Fibroblast of lung (primary cell): ENCODE results near the gene ABI3. TPM values are rescaled to one million over a fixed set of nuclear protein-coding genes. Genes with fewer than 3 reads are reported as not detected.
A peak's percentile ranks its signal among the peaks of the same experiment; 100 is the strongest.

Experiments used
- DNase-seq, 2 donors: peaks; one replicate each; pipeline versions ENCODE4 v3.0.0 to v3.0.0-alpha.2; 2010; ENCODE audit warnings: low read depth in 2 of 2
- H2AFZ ChIP-seq: 2 replicates; pipeline ENCODE4 v1.5.1; 2012; ENCODE audit warnings: low read length, control low read depth, inconsistent platforms
- H3K27ac ChIP-seq: 2 replicates; pipeline ENCODE4 v1.5.1; 2011; ENCODE audit warnings: low read length, control low read depth; ENCODE audit not compliant: insufficient read depth
- H3K27me3 ChIP-seq: 2 replicates; pipeline ENCODE4 v1.5.1; 2011; ENCODE audit warnings: mild to moderate bottlenecking, low read length; ENCODE audit not compliant: control insufficient read depth, insufficient read depth
- H3K36me3 ChIP-seq: 2 replicates; pipeline ENCODE4 v1.5.1; 2011; ENCODE audit warnings: low read length; ENCODE audit not compliant: control insufficient read depth, insufficient read depth
- H3K4me1 ChIP-seq: 2 replicates; pipeline ENCODE4 v1.5.1; 2011; ENCODE audit warnings: low read length; ENCODE audit not compliant: control insufficient read depth, insufficient read depth; ENCODE audit errors: extremely low read depth
- H3K4me2 ChIP-seq: 2 replicates; pipeline ENCODE4 v1.5.1; 2011; ENCODE audit warnings: low read length, control low read depth; ENCODE audit not compliant: insufficient read depth; ENCODE audit errors: extremely low read depth
- H3K4me3 ChIP-seq, 4 experiments: fragments of 200-600 bp in 1 of 4; sonication (generic) in 1 of 4; replicated peaks in 1 of 4; 2 replicates each; pipeline ENCODE4 v1.5.1; 2011 to 2016; ENCODE audit warnings: low read length in 4 of 4, low read depth in 3 of 4, mild to moderate bottlenecking in 3 of 4, control low read depth in 2 of 4, inconsistent platforms in 1 of 4, mixed read lengths in 1 of 4; ENCODE audit not compliant: insufficient read depth in 1 of 4; ENCODE audit errors: control extremely low read depth in 1 of 4
- H3K79me2 ChIP-seq: 2 replicates; pipeline ENCODE4 v1.5.1; 2012; ENCODE audit warnings: mild to moderate bottlenecking, low read length, inconsistent platforms; ENCODE audit not compliant: control insufficient read depth, insufficient read depth
- H3K9ac ChIP-seq: 2 replicates; pipeline ENCODE4 v1.5.1; 2011; ENCODE audit warnings: mild to moderate bottlenecking, low read length, control low read depth; ENCODE audit not compliant: insufficient read depth
- H3K9me3 ChIP-seq: 2 replicates; pipeline ENCODE4 v1.5.1; 2012; ENCODE audit warnings: low read depth, low read length; ENCODE audit not compliant: control insufficient read depth, insufficient read depth
- H4K20me1 ChIP-seq: 2 replicates; pipeline ENCODE4 v1.5.1; 2011; ENCODE audit warnings: low read length; ENCODE audit not compliant: control insufficient read depth, insufficient read depth; ENCODE audit errors: extremely low read depth
- EZH2 ChIP-seq: IDR thresholded peaks from 2 replicates; pipeline ENCODE4 v1.5.1; 2012; ENCODE audit warnings: low read length, control low read depth, mild to moderate bottlenecking; ENCODE audit errors: missing control alignments
- polyA plus RNA-seq, 2 donors: library from polyadenylated mRNA; depleted of rRNA in 1 of 2; stranded (reverse) in 1 of 2; unstranded in 1 of 2; fragments of >200 nt; gene quantifications; 2 replicates each; pipeline ENCODE4 v1.2.1, GENCODE V29; 2011 to 2012; ENCODE audit warnings: missing spikeins in 1 of 2
- total RNA-seq: library from RNA; depleted of rRNA; stranded (reverse); fragments of >200 nt; gene quantifications from 2 replicates; pipeline ENCODE4 v1.2.1, GENCODE V29; 2014
- TF ChIP-seq, protein P1 (sequence below), 2 donors: IDR thresholded peaks in 1 of 2; conservative IDR thresholded peaks in 1 of 2; 1 replicate in 1 of 2; 2 replicates in 1 of 2; pipeline ENCODE4 v1.5.1; 2011 to 2012; ENCODE audit warnings: low read length in 2 of 2, control low read depth in 1 of 2, inconsistent platforms in 1 of 2, low read depth in 1 of 2, mild to moderate bottlenecking in 1 of 2

The ABI3 gene
- total and polyA plus RNA-seq, 2 donors (not counting 1 experiment from before 2014, with no cell fraction given), result 1.3 TPM; not detected in 1

GRCh38 chr17:49249890-49250522 is 39.5 kb downstream of the ABI3 start:
- no peak overlapping the region for H3K4me2 ChIP-seq
- H3K9me3 ChIP-seq, result no peaks in the 10 kb centered on the region
- no peaks in the 10 kb centered on the region for H3K4me1 ChIP-seq
- no peak for TF ChIP-seq EZH2
- TF ChIP-seq, protein P1, sequence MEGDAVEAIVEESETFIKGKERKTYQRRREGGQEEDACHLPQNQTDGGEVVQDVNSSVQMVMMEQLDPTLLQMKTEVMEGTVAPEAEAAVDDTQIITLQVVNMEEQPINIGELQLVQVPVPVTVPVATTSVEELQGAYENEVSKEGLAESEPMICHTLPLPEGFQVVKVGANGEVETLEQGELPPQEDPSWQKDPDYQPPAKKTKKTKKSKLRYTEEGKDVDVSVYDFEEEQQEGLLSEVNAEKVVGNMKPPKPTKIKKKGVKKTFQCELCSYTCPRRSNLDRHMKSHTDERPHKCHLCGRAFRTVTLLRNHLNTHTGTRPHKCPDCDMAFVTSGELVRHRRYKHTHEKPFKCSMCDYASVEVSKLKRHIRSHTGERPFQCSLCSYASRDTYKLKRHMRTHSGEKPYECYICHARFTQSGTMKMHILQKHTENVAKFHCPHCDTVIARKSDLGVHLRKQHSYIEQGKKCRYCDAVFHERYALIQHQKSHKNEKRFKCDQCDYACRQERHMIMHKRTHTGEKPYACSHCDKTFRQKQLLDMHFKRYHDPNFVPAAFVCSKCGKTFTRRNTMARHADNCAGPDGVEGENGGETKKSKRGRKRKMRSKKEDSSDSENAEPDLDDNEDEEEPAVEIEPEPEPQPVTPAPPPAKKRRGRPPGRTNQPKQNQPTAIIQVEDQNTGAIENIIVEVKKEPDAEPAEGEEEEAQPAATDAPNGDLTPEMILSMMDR (conservative IDR thresholded peaks at IDR 0.05 in 1 of 2, IDR thresholded peaks at IDR 0.05 in 1 of 2; ENCODE audit: low read depth in 1 of 2, low read length in 2 of 2), result no peak
- no peak overlapping the region for H2AFZ ChIP-seq
- H3K27me3 ChIP-seq, result peaks cover 8% of the 10 kb centered on the region
- DNase-seq, result no peak
- no peaks in the 10 kb centered on the region for H3K79me2 ChIP-seq
- H4K20me1 ChIP-seq, result no peaks in the 10 kb centered on the region
- no peak overlapping the region for H3K4me3 ChIP-seq
- no peaks in the 10 kb centered on the region for H3K36me3 ChIP-seq
- H3K9ac ChIP-seq, result no peak overlapping the region
- no peak overlapping the region for H3K27ac ChIP-seq

DNA sequence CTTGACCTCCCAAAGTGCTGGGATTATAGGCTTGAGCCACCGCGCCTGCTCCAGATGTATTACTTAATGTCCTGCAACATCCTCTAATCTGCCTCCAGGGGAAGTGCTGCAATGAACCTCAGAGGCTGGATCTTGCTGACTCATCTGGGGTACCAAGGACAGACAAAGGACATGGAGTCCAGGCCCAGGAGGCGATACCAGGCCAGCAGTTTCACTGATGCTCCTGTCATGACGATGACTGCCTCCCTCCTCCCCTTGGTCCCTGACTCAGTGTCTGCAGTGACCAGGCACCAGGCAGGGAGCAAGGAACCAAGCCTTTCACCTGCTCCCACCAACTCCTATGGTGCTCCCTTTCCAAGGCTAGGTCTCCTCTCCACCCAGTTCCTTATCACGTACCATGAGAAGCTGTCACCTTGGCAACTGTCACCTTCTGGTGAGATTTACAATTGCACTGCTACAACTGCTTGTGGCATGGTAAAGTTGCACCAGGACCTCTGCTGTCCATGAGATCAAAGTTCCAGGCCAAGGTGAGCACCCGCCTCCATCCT is 41.7 kb downstream of the ABI3 start:
- no peaks in the 10 kb centered on the region for H3K79me2 ChIP-seq
- peaks cover 8% of the 10 kb centered on the region for H3K27me3 ChIP-seq
- H3K4me2 ChIP-seq, result no peak overlapping the region
- TF ChIP-seq, protein P1 (conservative IDR thresholded peaks at IDR 0.05 in 1 of 2, IDR thresholded peaks at IDR 0.05 in 1 of 2; ENCODE audit: low read depth in 1 of 2, low read length in 2 of 2), result no peak
- no peak for TF ChIP-seq EZH2
- no peaks in the 10 kb centered on the region for H3K9me3 ChIP-seq
- H2AFZ ChIP-seq, result no peak overlapping the region
- no peaks in the 10 kb centered on the region for H3K4me1 ChIP-seq
- no peaks in the 10 kb centered on the region for H3K36me3 ChIP-seq
- no peaks in the 10 kb centered on the region for H4K20me1 ChIP-seq
- no peak overlapping the region for H3K9ac ChIP-seq
- no peak overlapping the region for H3K4me3 ChIP-seq
- no peak overlapping the region for H3K27ac ChIP-seq
- peak in 1 of 2 donors; percentile 31 for DNase-seq

- Histone ChIP-seq H3K4me2 (no peak overlapping the region), H3K27ac (no peak overlapping the region), H3K36me3 (no peaks in the 10 kb centered on the region), H3K4me3 (no peak overlapping the region), H3K9ac (no peak overlapping the region), H3K79me2 (no peaks in the 10 kb centered on the region), H2AFZ (no peak overlapping the region), H4K20me1 (no peaks in the 10 kb centered on the region), H3K4me1 (no peaks in the 10 kb centered on the region), H3K27me3 (peaks cover 8% of the 10 kb centered on the region), H3K9me3 (no peaks in the 10 kb centered on the region)
- DNase-seq, result no peak
- TF ChIP-seq, protein P1 (conservative IDR thresholded peaks at IDR 0.05 in 1 of 2, IDR thresholded peaks at IDR 0.05 in 1 of 2; ENCODE audit: low read depth in 1 of 2, low read length in 2 of 2), result no peak
- no peak for TF ChIP-seq EZH2
Observed at GRCh38 chr17:49254066-49254465, 43.6 kb downstream of the ABI3 start.
